Heart left ventricle (tissue), 16 donors: ENCODE measurements around the gene TMEM86B. TPM values are rescaled to one million over a fixed set of nuclear protein-coding genes. Genes with fewer than 3 reads are reported as not detected.

Experiments used
- ATAC-seq, 4 donors: fragments of 200-7000 bp; cut with Tn5 transposase; one replicate each; pipeline ENCODE4 v1.9.1; 2020 to 2022; ENCODE audit warnings: moderate library complexity in 4 of 4, mild to moderate bottlenecking in 3 of 4, moderate number of reproducible peaks in 1 of 4
- DNase-seq, 5 donors: peaks; one replicate each; pipeline ENCODE4 v3.0.0-alpha.2; 2020
- H3K27ac ChIP-seq, 12 donors: fragments of 200-600 bp; sonication (generic) in 4 of 12; one replicate each; pipeline versions ENCODE4 v1.5.0 to v1.8.0; 2016 to 2022; ENCODE audit warnings: mild to moderate bottlenecking in 2 of 12
- H3K27me3 ChIP-seq, 9 donors: fragments of 200-600 bp; sonication (generic) in 2 of 9; one replicate each; pipeline versions ENCODE4 v1.5.1 to v1.8.0; 2016 to 2022; ENCODE audit warnings: mild to moderate bottlenecking in 3 of 9
- H3K36me3 ChIP-seq, 9 donors: fragments of 200-600 bp; sonication (generic) in 2 of 9; one replicate each; pipeline versions ENCODE4 v1.5.0 to v1.8.0; 2018 to 2022; ENCODE audit warnings: mild to moderate bottlenecking in 2 of 9
- H3K4me1 ChIP-seq, 12 donors: fragments of 200-600 bp; sonication (generic) in 4 of 12; one replicate each; pipeline versions ENCODE4 v1.5.0 to v1.8.0; 2016 to 2022; ENCODE audit warnings: mild to moderate bottlenecking in 3 of 12
- H3K4me3 ChIP-seq, 12 donors: fragments of 200-600 bp; sonication (generic) in 4 of 12; one replicate each; pipeline versions ENCODE4 v1.5.0 to v1.8.0; 2017 to 2022; ENCODE audit warnings: mild to moderate bottlenecking in 9 of 12, moderate library complexity in 4 of 12
- H3K9me3 ChIP-seq, 12 donors: fragments of 200-600 bp; sonication (generic) in 4 of 12; one replicate each; pipeline versions ENCODE4 v1.5.0 to v1.8.0; 2016 to 2022; ENCODE audit warnings: mild to moderate bottlenecking in 1 of 12
- POLR2A ChIP-seq, 2 donors: fragments of 450-650 bp; IDR thresholded peaks; one replicate each; pipeline ENCODE4 v1.6.1; 2017; ENCODE audit warnings: antibody characterized with exemption in 2 of 2, mild to moderate bottlenecking in 2 of 2, moderate library complexity in 2 of 2
- WGBS, 4 donors: extraction: QIAGEN DNeasy Blood & Tissue Kit in 2 of 4; methylation state at CpG; one replicate each; pipeline versions ENCODE4 v1.1.5 to v1.1.7; 2013 to 2018; 5-methylcytosine and 5-hydroxymethylcytosine counted together
- intact Hi-C, 10 donors: fragments of 100-400 bp; cut with DNase I; formaldehyde crosslinking; loops; one replicate each; pipeline versions ENCODE4 v1.11.1 to v1.14.2; 2022
- polyA plus RNA-seq, 2 donors: library from polyadenylated mRNA; stranded (reverse); fragments of 200-250 nt; gene quantifications; one replicate each; pipeline ENCODE4 v1.2.3, GENCODE V29; 2013
- total RNA-seq, 9 donors: library from RNA; depleted of rRNA in 2 of 9; stranded (reverse); fragments of >200 nt in 2 of 9; fragmentation: NEBNext Ultra II Directional in 3 of 9; extraction: Animal tissue kit (Norgen Biotek cat#: 25700) in 3 of 9; gene quantifications; one replicate each; pipeline versions ENCODE4 v1.1.0 to v1.2.4, GENCODE V29; 2016 to 2023
- TF ChIP-seq, protein P1 (sequence below), 12 donors: fragments of 200-600 bp; sonication (generic) in 4 of 12; IDR thresholded peaks; one replicate each; pipeline versions ENCODE4 v1.5.0 to v1.8.0; 2018 to 2022; ENCODE audit warnings: antibody characterized with exemption in 12 of 12, mild to moderate bottlenecking in 5 of 12
- donor health status: ischemic (EF 13 %, LVEDD 7.1; RV severe dilation, severe dysfunction).
- donor health status: healthy with polysubstance abuse.
- donor health status: DM: no; HTN: yes; CAD: no.
- donor health status: DM: no; HTN: no; CAD: no.
- donor health status: ischemic (EF 25% LVEDD 6.9; RV normal size, moderate dysfunction).
- donor health status: ischemic (EF 25% LVEDD 5.7; RV mildly dilated, moderate dysfunction).
- donor health status: healthy.
- donor health status: DM: yes; HTN: yes; CAD: no.
- donor health status: ischemic (EF 35%, LVEDD 5.7; RV mildly dilated, moderate dysfunction).
- donor health status: nonischemic (EF 11% LVEDD 7.7; RV severe dilation, severe dysfunction).
- donor health status: DM: yes; HTN: yes; CAD: no.
- donor health status: PGD.
- donor health status: ischemic (EF 29% LVEDD 5.4; RV normal size, mild dysfunction).
- donor health status: nonischemic (EF 23%, LVEDD 6.1; RV moderate dilation, normal function).

TMEM86B gene
- total and polyA plus RNA-seq, 11 donors: 0.64 to 3.1 (median 2.2) TPM

DNA sequence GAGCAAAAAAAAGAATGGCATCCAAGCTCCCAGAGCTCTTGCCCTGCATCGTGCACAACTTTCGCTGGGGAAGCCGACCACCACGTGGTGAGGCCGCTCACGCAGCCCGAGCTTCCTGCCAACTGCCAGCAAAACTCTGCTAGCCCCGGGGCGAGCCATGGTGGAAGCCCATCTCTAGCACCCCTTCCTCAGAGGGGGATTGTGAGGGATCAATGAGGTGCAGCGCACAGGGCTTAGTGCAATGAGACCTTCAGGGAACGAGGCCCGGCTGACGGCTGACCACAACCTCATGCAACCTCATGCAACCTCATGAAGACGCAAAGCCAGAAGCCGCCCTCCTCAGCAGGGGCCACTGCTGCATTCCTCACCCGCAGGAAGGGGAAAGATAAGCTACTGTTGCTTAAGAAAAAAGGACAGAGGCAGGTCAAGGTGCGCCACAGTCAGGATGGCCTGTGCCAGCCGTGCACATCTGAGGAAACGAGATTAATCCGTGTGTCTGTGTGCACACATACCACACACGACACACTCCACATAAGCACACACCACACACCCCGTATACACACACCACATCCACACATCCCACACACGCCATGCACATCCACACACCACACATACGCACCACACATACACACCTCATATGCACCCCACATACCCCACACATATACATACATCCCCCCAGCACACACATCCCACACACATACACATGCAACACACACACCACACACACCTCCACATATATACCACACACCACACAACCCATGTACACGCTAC is 41.8 kb upstream of the TMEM86B start:
- DNase-seq (no peak), ATAC-seq (no peak)
- TF ChIP-seq, protein P1, sequence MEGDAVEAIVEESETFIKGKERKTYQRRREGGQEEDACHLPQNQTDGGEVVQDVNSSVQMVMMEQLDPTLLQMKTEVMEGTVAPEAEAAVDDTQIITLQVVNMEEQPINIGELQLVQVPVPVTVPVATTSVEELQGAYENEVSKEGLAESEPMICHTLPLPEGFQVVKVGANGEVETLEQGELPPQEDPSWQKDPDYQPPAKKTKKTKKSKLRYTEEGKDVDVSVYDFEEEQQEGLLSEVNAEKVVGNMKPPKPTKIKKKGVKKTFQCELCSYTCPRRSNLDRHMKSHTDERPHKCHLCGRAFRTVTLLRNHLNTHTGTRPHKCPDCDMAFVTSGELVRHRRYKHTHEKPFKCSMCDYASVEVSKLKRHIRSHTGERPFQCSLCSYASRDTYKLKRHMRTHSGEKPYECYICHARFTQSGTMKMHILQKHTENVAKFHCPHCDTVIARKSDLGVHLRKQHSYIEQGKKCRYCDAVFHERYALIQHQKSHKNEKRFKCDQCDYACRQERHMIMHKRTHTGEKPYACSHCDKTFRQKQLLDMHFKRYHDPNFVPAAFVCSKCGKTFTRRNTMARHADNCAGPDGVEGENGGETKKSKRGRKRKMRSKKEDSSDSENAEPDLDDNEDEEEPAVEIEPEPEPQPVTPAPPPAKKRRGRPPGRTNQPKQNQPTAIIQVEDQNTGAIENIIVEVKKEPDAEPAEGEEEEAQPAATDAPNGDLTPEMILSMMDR (IDR thresholded peaks at IDR 0.05): no peak
- no peak for TF ChIP-seq POLR2A (IDR thresholded peaks at IDR 0.05)
- Histone ChIP-seq H3K9me3 (no peaks in the 10 kb centered on the region), H3K4me3 (no peak overlapping the region), H3K36me3 (peaks cover 0 to 54% (median 41%) of the 10 kb centered on the region in 9 donors), H3K4me1 (no peaks in the 10 kb centered on the region), H3K27ac (no peak overlapping the region), H3K27me3 (no peaks in the 10 kb centered on the region)
- intact Hi-C loops: no loop called here
- WGBS, 4 donors: 88 to 90% (median 88%) methylated on average over 25 of the region's 25 CpGs

DNA sequence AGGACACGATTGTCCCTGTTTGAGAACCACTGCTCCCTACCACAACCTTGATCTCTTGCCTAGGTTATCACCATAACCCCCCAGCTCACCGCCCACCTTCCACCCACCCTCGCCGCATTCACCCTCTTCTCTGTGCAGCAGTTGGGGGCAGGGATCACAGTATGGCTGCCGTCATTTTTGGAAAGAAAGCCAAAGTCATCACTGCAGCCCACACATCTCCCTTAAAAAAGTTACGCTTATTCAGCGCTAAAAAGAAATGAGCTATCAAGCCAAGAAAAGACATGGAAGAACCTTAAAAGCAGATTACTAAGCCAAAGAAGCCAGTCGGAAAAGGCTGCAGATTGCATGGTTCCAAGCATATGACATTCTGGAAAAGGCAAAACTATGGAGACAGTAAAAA is 40.7 kb upstream of the TMEM86B start:
- no peak for DNase-seq
- intact Hi-C loops: no loop called here
- H3K9me3 ChIP-seq: no peaks in the 10 kb centered on the region
- no peak for ATAC-seq
- peaks cover 0 to 50% (median 32%) of the 10 kb centered on the region in 9 donors for H3K36me3 ChIP-seq
- no peak overlapping the region for H3K27ac ChIP-seq
- WGBS, 4 donors: 77 to 90% (median 86%) methylated on average over 8 of the region's 8 CpGs
- H3K4me3 ChIP-seq: no peak overlapping the region
- no peak for TF ChIP-seq POLR2A (IDR thresholded peaks at IDR 0.05)
- TF ChIP-seq, protein P1 (IDR thresholded peaks at IDR 0.05): no peak
- no peaks in the 10 kb centered on the region for H3K27me3 ChIP-seq
- no peaks in the 10 kb centered on the region for H3K4me1 ChIP-seq

DNA sequence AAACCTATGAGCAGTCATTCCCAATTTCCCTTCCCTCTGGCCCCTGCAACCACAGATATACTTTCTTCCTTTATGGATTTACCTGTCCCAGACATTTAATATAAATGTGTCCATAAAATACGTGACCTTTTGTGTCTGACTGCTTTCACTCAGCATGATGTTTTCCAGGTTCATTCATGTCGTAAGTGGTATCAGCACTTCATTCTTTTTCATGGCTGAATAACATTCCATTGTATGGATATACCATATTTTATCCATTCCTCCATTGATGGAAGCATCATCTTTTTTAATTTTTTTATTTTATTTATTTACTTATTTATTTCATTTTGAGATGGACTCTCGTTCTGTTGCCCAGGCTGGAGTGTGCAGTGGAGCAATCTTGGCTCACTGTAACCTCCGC is 38.3 kb upstream of the TMEM86B start:
- intact Hi-C loops: no loop called here
- Histone ChIP-seq H3K27me3 (no peaks in the 10 kb centered on the region), H3K27ac (no peak overlapping the region), H3K9me3 (no peaks in the 10 kb centered on the region), H3K4me1 (no peaks in the 10 kb centered on the region), H3K36me3 (peaks cover 0 to 31% (median 9%) of the 10 kb centered on the region in 9 donors), H3K4me3 (no peak overlapping the region)
- DNase-seq: no peak
- TF ChIP-seq POLR2A (IDR thresholded peaks at IDR 0.05): no peak
- TF ChIP-seq, protein P1 (IDR thresholded peaks at IDR 0.05): no peak
- ATAC-seq: no peak
- 96 to 99% (median 97%) methylated on average over 4 of the region's 4 CpGs for WGBS, 4 donors

DNA sequence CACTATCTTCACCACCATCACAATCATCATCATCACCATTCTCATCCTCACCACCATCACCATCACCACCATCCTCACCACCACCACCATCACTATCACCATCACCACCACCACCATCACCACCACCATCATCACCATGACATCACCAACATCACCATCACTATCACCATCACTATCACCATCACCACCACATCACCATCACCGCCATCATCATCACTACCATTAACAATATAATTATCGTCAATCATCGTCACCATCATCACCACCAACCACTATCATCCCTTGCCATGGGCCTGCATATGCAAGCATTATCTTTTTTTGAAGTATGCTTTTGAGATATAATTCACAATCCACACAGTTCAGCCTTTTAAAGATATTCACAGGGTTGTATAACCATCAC is 37.8 kb upstream of the TMEM86B start:
- WGBS, 4 donors: 96 to 99% (median 98%) methylated on average over 3 of the region's 3 CpGs
- ATAC-seq (no peak), DNase-seq (no peak)
- H3K27me3 ChIP-seq: no peaks in the 10 kb centered on the region
- no peak overlapping the region for H3K4me3 ChIP-seq
- no peaks in the 10 kb centered on the region for H3K9me3 ChIP-seq
- intact Hi-C loops: no loop called here
- no peak overlapping the region for H3K27ac ChIP-seq
- peaks cover 0 to 26% (median 5%) of the 10 kb centered on the region in 9 donors for H3K36me3 ChIP-seq
- TF ChIP-seq POLR2A (IDR thresholded peaks at IDR 0.05): no peak
- TF ChIP-seq, protein P1 (IDR thresholded peaks at IDR 0.05): no peak
- H3K4me1 ChIP-seq: no peaks in the 10 kb centered on the region
